Transverse colon (tissue), 4 donors: ENCODE data around the gene ARHGAP1. TPM values are rescaled to one million over a fixed set of nuclear protein-coding genes. Genes with fewer than 3 reads are reported as not detected.

Source experiments
- DNase-seq: peaks from one replicate; pipeline ENCODE4 v3.0.0-alpha.2; 2019
- H3K27ac ChIP-seq, 4 donors: fragments of 200-600 bp; sonication (generic); 2 replicates each; pipeline ENCODE4 v1.5.1; 2016 to 2018; ENCODE audit warnings: inconsistent platforms in 4 of 4
- H3K27me3 ChIP-seq: fragments of 200-600 bp; sonication (generic); 2 replicates; pipeline ENCODE4 v1.5.1; 2017; ENCODE audit warnings: inconsistent platforms
- H3K36me3 ChIP-seq, 4 donors: fragments of 200-600 bp; sonication (generic); 2 replicates each; pipeline ENCODE4 v1.5.1; 2017 to 2019; ENCODE audit warnings: inconsistent platforms in 4 of 4
- H3K4me1 ChIP-seq, 4 donors: fragments of 200-600 bp; sonication (generic); 2 replicates each; pipeline ENCODE4 v1.5.1; 2017 to 2020; ENCODE audit warnings: inconsistent platforms in 4 of 4
- H3K4me3 ChIP-seq, 4 donors: fragments of 200-600 bp; sonication (generic); 1 replicate in 1 of 4; 2 replicates in 3 of 4; pipeline versions ENCODE4 v1.5.1 to v1.6.1; 2017 to 2019; ENCODE audit warnings: inconsistent platforms in 4 of 4
- H3K9me3 ChIP-seq, 2 donors: fragments of 200-600 bp; sonication (generic); 2 replicates each; pipeline ENCODE4 v1.5.1; 2017 to 2019; ENCODE audit warnings: inconsistent platforms in 2 of 2
- CTCF ChIP-seq, 5 experiments: fragments of 200-600 bp in 3 of 5; fragments of 450-650 bp in 2 of 5; sonication (generic) in 3 of 5; IDR thresholded peaks; 1 replicate in 2 of 5; 2 replicates in 3 of 5; pipeline ENCODE4 v1.5.1; 2016 to 2017; ENCODE audit warnings: antibody characterized with exemption in 5 of 5, inconsistent platforms in 3 of 5, mild to moderate bottlenecking in 2 of 5, moderate library complexity in 1 of 5
- EP300 ChIP-seq: sonication (generic); formaldehyde crosslinking; IDR thresholded peaks from one replicate; pipeline ENCODE4 v1.6.1; 2017; ENCODE audit warnings: antibody characterized with exemption, low read depth
- POLR2A ChIP-seq: fragments of 450-650 bp; IDR thresholded peaks from one replicate; pipeline ENCODE4 v1.6.1; 2016; ENCODE audit warnings: antibody characterized with exemption, mild to moderate bottlenecking, moderate library complexity
- POLR2AphosphoS5 ChIP-seq, 3 donors: sonication (generic); formaldehyde crosslinking; IDR thresholded peaks; one replicate each; pipeline ENCODE4 v1.6.1; 2016; ENCODE audit warnings: antibody characterized with exemption in 3 of 3
- WGBS, 2 donors: methylation state at CpG; one replicate each; pipeline ENCODE4 v1.1.5; 2018; ENCODE audit warnings: low coverage in 1 of 2; 5-methylcytosine and 5-hydroxymethylcytosine counted together
- in situ Hi-C, 4 donors: fragments of 200-750 bp; cut with MboI; loops; one replicate each; pipeline versions ENCODE4 v1.15.0 to v1.15.1; 2017; ENCODE audit warnings: low sequenced_read_pairs in 3 of 4, low pct_ligation_motif_present in 1 of 4, low pct_unique_long_range_greater_than_20kb in 1 of 4
- intact Hi-C: fragments of 100-400 bp; cut with DNase I; formaldehyde crosslinking; loops from one replicate; pipeline ENCODE4 v1.15.1; 2023; ENCODE audit warnings: low total_unique reads
- total RNA-seq, 4 donors: library from RNA; depleted of rRNA; stranded (reverse); fragments of >200 nt; gene quantifications; one replicate each; pipeline ENCODE4 v1.1.0, GENCODE V29; 2016

Gene ARHGAP1
- total RNA-seq, 4 donors from 2014 or later: 48.6 to 69.5 (median 50.9) TPM

- intact Hi-C loops: no loop called here
- in situ Hi-C loops: no loop called here
- H3K27me3 ChIP-seq: no peaks in the 10 kb centered on the region
- no peak overlapping the region for H3K4me3 ChIP-seq
- 96 to 100% methylated on average over 1 to 3 of the region's 3 CpGs for WGBS, 2 donors
- DNase-seq: no peak
- no peaks in the 10 kb centered on the region for H3K9me3 ChIP-seq
- H3K36me3 ChIP-seq: peaks cover 0 to 38% (median 15%) of the 10 kb centered on the region in 4 donors
- TF ChIP-seq CTCF (IDR thresholded peaks at IDR 0.05) (no peak), POLR2AphosphoS5 (IDR thresholded peaks at IDR 0.05) (no peak), EP300 (no peak), POLR2A (no peak)
- no peaks in the 10 kb centered on the region for H3K4me1 ChIP-seq
- H3K27ac ChIP-seq: no peak overlapping the region
Observed at GRCh38 chr11:46643531-46643930, 56.9 kb downstream of the ARHGAP1 start.

GRCh38 chr11:46642627-46643335, 57.6 kb downstream of the ARHGAP1 start:
- TF ChIP-seq POLR2AphosphoS5 (IDR thresholded peaks at IDR 0.05): no peak
- TF ChIP-seq POLR2A: no peak
- no peak for TF ChIP-seq EP300
- TF ChIP-seq CTCF (IDR thresholded peaks at IDR 0.05): no peak
- in situ Hi-C loops: no loop called here
- Histone ChIP-seq H3K27ac (no peak overlapping the region), H3K36me3 (peaks cover 0 to 32% (median 12%) of the 10 kb centered on the region in 4 donors), H3K27me3 (no peaks in the 10 kb centered on the region), H3K9me3 (no peaks in the 10 kb centered on the region), H3K4me3 (no peak overlapping the region), H3K4me1 (no peaks in the 10 kb centered on the region)
- no peak for DNase-seq
- intact Hi-C loops: no loop called here
- 97 to 100% methylated on average over 4 to 8 of the region's 8 CpGs for WGBS, 2 donors

- 86% methylated on average over 3 of the region's 3 CpGs; no CpG with 5 or more reads in 1 of the 2 donors for WGBS, 2 donors
- in situ Hi-C loops: no loop called here
- Histone ChIP-seq H3K27me3 (no peaks in the 10 kb centered on the region), H3K4me3 (no peak overlapping the region), H3K27ac (no peak overlapping the region), H3K4me1 (no peaks in the 10 kb centered on the region), H3K36me3 (peaks cover 0 to 22% (median 6%) of the 10 kb centered on the region in 4 donors), H3K9me3 (no peaks in the 10 kb centered on the region)
- no peak for DNase-seq
- intact Hi-C loops: no loop called here
- TF ChIP-seq POLR2AphosphoS5 (IDR thresholded peaks at IDR 0.05) (no peak), EP300 (no peak), CTCF (IDR thresholded peaks at IDR 0.05) (no peak), POLR2A (no peak)
Observed at GRCh38 chr11:46641639-46642038, 58.8 kb downstream of the ARHGAP1 start.

- in situ Hi-C loops (no loop called here), intact Hi-C loops (no loop called here)
- 92 to 93% methylated on average over 6 of the region's 6 CpGs for WGBS, 2 donors
- Histone ChIP-seq H3K4me3 (no peak overlapping the region), H3K9me3 (no peaks in the 10 kb centered on the region), H3K4me1 (no peaks in the 10 kb centered on the region), H3K27ac (no peak overlapping the region), H3K27me3 (no peaks in the 10 kb centered on the region), H3K36me3 (peaks cover 0 to 14% (median 0%) of the 10 kb centered on the region in 4 donors)
- no peak for DNase-seq
- TF ChIP-seq CTCF (IDR thresholded peaks at IDR 0.05): no peak
- no peak for TF ChIP-seq POLR2A
- TF ChIP-seq POLR2AphosphoS5 (IDR thresholded peaks at IDR 0.05): no peak
- no peak for TF ChIP-seq EP300
Observed at GRCh38 chr11:46640036-46640788, 60.2 kb downstream of the ARHGAP1 start.
